NK-92 (cell line): ENCODE measurements around the gene SPEN.

Experiments
- DNase-seq: peaks from one replicate; lab custom pipeline; 2025; ENCODE audit not compliant: unreplicated experiment; lab: John Stamatoyannopoulos, UW

SPEN gene

GRCh38 chr1:15959424-15959823, 111.9 kb downstream of the SPEN start:
- no peak for DNase-seq

- no peak for DNase-seq
Observed at GRCh38 chr1:15959827-15960446, 112.4 kb downstream of the SPEN start.

- no peak for DNase-seq
Observed at GRCh38 chr1:15960808-15961207, 113.3 kb downstream of the SPEN start.

GRCh38 chr1:15961492-15961891, 114.0 kb downstream of the SPEN start:
- DNase-seq: no peak

GRCh38 chr1:15962176-15962575, 114.7 kb downstream of the SPEN start:
- DNase-seq: no peak

DNA sequence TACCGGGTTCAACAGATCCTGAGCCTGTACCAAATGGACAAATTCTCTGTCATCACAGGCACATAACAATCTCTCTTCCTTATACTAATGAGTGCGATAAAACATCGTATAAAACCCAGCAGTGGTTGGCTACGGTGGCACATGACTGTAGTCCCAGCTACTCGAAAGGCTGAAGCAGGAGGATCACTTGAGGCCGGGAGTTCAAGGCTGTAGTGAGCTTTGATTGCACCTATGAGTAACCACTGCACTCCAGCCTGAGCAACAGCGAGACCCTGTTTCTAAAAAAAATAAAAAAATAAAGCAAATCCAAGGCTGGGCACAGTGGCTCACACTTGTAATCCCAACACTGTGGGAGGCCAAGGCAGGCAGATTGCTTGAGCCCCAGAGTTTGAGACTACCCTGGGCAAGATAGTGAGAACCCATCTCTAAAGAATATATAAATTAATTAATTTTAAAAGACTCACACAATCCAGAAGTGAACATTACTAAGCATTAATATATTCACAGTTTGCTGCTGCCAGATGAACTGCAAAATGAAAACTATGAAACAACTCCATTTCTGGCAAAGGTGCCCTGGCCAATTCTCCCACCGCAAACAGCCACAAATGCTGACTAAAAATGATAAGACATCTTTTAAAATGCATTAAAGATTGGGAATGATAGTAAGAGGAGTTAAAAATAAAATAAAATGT, 115.3 kb downstream of the SPEN start:
- DNase-seq: no peak

DNA sequence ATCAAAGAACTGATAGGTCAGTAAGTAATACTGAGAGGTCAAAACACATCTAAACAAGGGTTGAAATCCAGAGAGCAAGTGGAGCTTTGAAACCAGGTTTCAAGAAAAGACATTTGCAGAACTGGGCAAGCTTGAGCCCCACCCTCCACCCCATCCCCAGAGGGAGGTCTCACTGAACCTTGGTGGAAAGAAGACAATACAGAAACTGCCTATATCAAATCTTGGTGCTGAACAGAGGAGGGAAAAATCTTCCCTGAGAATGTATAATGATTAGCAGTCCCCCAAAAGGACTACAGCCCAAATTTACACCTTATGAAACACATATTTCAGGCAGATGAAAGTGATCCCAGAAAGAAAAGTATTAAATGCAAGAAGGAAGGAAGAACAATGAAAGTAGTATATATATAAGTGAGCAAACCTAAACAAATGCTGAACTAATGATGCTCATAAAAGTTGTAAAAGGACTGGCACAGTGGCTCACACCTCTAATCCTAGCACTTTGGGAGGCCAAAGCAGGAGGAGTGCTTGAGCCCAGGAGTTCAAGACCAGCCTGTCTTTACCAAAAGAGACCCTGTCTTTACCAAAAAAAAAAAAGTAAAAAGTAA, 116.0 kb downstream of the SPEN start:
- DNase-seq: no peak

DNA sequence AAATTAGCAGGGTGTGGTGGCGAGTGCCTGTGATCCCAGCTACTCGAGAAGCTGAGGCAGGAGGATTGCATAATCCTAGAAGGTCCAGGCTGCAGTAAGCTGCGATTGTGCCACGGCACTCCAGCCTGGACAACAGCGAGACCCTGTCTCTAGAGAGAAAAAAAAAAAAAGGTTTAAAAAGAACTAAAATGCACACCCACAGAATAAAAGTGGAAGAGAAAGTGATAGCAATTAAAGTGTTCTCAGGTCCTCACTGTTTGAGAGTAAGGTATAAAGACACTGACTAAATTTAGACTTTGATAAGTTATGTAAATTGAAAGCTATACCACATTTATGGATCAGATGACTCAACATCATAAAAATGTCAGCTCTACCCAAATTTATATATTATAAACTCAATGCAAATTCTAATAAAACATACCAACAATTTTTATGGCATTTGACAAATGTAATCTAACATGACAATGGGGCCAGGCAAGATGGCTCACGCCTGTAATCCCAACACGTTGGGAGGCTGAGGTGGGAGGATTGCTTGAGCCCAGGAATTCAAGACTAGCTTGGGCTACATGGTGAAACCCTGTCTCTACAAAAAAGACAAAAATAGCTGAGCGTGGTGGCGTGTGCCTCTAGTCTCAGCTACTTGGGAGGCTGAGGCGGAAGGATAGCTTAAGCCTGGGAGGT, 116.6 kb downstream of the SPEN start:
- DNase-seq: no peak

GRCh38 chr1:15965228-15965767, 117.8 kb downstream of the SPEN start:
- no peak for DNase-seq

DNA sequence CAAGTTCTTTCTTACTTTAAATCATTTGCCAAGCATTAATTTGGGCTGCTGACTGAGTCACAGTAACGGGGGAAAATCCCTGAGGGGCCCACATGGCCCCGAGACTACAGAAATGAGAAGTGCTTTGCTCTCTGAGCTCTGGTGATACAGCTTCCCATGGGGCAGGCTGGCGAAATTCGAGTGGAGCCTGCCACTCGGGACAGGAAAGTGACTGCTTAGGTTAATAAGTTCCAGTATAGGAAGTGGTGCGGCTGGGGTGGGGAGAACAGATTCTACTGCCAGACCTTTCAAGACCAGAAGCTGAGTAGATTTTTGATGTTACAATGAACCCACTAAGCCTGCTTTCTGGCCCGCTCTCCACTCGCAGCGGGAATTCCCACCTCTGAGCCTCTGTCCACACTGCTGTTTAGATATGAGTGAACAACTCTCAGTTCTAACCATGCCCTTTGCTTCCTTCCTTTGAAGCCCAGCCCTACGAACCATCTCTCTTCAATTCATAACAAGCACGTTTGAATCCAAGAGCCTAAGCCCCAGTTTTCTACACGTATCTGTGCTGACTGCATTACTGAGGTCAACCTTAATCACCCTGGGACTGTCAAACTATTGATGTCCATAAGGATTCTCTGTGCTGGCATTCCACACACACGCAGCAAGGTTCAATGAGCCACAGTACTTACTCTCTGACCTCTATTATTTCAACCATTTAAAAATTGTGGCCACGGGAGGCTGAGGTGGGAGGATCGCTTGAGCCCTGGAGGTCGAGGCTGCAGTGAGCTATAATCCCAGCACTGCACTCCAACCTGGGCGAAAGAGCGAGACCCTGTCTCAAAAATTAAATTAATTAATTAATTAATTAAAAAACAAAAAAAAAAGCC, 118.8 kb downstream of the SPEN start:
- no peak for DNase-seq

DNA sequence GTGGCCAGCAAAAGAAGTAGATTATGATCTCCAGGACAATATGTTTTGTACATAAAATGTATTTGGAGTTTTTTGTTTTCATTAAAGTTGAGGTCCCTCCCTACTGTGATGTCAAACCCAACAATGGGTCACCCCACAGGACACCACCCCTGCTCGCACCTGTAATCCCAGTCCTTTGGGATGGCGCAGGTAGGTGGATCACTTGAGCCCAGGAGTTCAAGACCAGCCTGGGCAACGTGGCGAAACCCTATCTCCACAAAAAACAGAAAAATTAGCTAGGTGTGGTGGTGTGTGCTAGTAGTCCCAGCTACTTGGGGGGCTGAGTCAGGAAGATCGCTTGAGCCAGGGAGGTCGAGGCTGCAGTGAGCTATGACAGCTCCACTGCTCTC, 119.4 kb downstream of the SPEN start:
- DNase-seq: no peak

GRCh38 chr1:15968172-15968571, 120.7 kb downstream of the SPEN start:
- no peak for DNase-seq

DNA sequence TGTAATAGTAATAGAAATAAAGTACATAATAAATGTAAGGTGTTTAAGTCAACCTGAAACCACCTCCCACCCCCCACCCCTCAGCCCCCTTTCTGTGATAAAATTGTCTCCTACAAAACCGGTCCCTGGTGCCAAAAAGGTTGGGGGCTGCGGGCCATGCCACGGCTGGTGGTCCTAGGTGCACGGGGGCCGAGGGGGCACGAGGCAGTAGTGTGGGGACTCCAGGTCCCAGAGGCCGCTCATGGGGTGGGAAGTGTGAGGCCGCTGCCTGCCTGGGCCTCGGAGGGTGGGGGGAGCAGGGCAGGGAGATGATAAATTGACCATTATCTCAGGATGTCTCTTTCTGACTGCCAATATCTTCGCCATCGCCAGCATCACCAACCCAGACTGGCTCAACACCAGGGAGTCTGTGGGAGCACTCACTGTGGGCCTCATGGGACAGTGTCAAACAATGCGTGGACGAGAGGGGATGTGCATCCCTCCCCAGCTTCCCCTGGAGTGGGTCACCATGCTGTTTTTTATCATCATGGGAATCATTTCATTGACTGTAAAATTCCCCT, 121.9 kb downstream of the SPEN start:
- no peak for DNase-seq

DNA sequence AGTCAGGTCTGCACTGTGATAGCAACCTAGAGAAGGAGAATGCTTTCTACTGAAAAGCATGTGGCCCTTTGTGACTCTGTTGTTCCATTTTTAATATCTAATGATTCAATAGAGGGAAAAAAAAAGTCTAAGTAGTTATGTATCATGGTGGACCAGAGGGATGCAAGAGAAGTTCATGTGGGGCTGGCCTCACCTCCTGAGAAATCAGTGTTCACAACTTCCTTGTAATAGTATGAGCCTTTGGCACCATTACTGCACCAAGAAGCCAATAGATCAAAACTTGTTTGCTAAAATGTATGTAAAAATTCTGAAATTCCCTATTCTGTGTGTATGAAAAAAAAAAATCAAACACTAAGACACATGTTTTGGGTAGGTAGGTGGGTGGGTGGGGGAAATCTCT, 123.4 kb downstream of the SPEN start:
- DNase-seq: no peak

DNA sequence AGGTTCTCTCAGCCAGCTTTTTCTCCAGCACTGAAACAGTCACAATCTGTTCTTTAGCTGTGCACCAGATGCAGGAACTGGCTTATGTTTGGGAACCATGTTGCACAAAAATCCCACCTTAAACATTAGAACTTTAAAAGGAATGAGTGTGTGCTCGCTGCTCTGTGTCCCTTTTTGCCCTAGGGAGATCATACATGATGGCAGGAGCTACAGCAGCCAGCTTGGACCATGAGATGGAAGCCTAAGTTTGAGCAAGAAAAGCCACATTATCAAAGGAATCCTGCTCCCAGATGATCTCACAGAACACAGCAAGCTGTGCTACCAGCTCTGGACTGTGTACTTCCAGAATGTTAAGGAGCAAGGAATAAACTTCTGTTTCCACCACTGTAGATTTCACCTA, 124.9 kb downstream of the SPEN start:
- DNase-seq: no peak

GRCh38 chr1:15973772-15974171, 126.3 kb downstream of the SPEN start:
- DNase-seq: no peak

DNA sequence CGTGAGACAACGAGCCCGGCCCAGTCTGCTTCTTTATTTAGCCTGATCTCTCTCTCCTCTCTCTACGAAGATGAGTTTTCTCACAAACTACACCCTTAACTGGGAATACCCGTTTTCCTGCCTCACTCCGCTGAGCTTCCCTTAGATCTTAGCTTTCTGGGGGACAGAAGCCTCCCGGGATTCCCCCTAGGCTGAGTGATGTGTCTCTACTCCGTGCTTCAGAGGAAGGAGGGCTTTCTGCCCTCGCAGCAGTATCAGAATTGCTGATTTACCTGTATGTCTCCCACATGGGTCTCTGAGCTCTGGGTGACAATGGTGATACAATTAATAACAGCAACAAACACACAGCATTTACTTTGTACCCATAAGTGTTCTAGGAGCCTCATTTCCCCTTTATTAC, 127.3 kb downstream of the SPEN start:
- no peak for DNase-seq

DNA sequence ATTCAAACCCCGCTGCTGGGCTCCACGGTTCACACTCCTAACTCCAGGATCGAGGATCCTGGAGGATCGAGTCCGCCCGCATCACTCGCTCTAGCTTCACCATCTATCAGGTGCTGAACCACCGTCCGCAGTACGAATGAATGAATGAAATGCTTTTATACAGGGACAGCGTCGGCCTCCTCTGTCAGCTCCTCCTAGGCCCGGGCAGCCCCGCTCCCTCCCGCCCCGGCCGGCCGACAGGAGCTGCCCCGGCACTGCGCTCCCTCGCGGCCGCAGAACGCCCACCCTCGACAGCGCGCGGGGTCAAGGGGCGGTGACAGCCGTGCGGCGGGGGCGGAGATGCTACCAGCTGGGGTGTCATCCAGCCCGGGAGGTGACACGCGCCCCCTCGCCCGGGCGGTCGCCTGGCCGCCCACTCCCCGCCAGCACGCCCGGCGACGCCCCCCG, 127.9 kb downstream of the SPEN start:
- no peak for DNase-seq

DNA sequence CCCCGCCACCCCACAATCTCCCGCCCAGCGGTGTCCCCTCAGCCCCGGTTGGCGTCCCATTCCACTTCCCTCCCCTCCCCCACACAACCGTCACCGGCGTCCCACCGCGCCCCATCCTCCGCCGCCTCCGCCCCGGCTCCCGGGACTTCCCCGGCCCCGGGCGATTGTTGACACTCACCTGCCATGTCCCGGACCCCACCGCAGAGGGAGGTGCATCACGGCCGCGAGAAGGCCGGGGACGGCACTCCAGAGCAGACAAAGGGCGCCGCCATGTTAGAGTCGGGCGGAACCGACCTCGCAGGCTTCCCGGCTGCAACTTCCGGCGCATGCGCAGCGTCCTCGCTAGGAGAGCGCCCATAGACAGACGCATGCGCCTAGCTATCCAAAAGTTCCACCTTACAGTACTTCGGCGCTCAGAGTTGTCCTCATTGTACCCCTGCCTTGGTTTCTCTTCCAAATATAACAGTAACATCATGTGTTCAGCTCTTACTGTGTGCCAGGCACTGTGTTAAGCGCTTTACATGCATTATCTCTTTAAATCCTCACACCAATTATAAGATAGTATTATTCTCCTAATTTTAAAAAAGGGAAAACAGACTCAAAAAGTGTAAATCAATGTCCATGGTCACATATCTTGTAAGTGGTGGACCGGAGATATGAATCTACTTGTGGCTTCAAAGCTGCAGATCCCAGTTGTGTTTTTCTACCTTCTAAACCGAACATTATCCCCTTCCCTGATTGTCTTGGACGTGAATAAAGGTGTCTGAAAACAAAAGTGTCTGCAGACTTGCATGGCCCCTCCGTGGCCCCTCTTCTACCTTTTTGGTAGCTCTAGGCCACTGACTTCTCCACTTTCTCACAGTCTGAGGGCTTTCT, 128.5 kb downstream of the SPEN start, which contains the start of gene ZBTB17:
Gene ZBTB17, minus strand, starts transcription at position 297 of the 876 bp plus-strand sequence. CDS start 27,606 bp downstream, outside the sequence.
- peak; percentile 65 for DNase-seq
